ENCODE results near the gene COA5.

Gene COA5

GRCh38 chr2:98560256-98560771, 48.0 kb downstream of the COA5 start:
- Histone ChIP-seq H4K20me1 (ENCODE audit: insufficient read depth, low read length) (no peaks in the 10 kb centered on the region), H2AFZ (ENCODE audit: low read depth, low read length) (no peak overlapping the region), H3K36me3 (replicated peaks; ENCODE audit: low read depth, low read length) (peaks cover 10% of the 10 kb centered on the region), H3K4me3 (ENCODE audit: low read length) (no peak overlapping the region), H3K9ac (ENCODE audit: low read length) (no peak overlapping the region), H3K27me3 (ENCODE audit: low read depth, low read length) (no peaks in the 10 kb centered on the region), H3K79me2 (ENCODE audit: low read length) (no peaks in the 10 kb centered on the region), H3K27ac (ENCODE audit: low read length) (no peak overlapping the region), H3K4me1 (ENCODE audit: low read length) (peaks cover 15% of the 10 kb centered on the region), H3K9me3 (ENCODE audit: insufficient read depth, low read length) (no peaks in the 10 kb centered on the region), H3K4me2 (ENCODE audit: low read length) (no peak overlapping the region)
- TF ChIP-seq CTCF (IDR thresholded peaks at IDR 0.05; ENCODE audit: low read depth, low read length) (no peak), EZH2phosphoT487 (IDR thresholded peaks at IDR 0.05; ENCODE audit: low read depth) (no peak)

GRCh38 chr2:98559581-98559980, 48.7 kb downstream of the COA5 start:
- Histone ChIP-seq H3K9me3 (ENCODE audit: insufficient read depth, low read length) (no peaks in the 10 kb centered on the region), H3K4me2 (ENCODE audit: low read length) (no peak overlapping the region), H3K36me3 (replicated peaks; ENCODE audit: low read depth, low read length) (peaks cover 11% of the 10 kb centered on the region), H4K20me1 (ENCODE audit: insufficient read depth, low read length) (no peaks in the 10 kb centered on the region), H3K4me1 (ENCODE audit: low read length) (peaks cover 15% of the 10 kb centered on the region), H2AFZ (ENCODE audit: low read depth, low read length) (no peak overlapping the region), H3K27me3 (ENCODE audit: low read depth, low read length) (no peaks in the 10 kb centered on the region), H3K27ac (ENCODE audit: low read length) (no peak overlapping the region), H3K9ac (ENCODE audit: low read length) (no peak overlapping the region), H3K4me3 (ENCODE audit: low read length) (no peak overlapping the region), H3K79me2 (ENCODE audit: low read length) (no peaks in the 10 kb centered on the region)
- TF ChIP-seq CTCF (IDR thresholded peaks at IDR 0.05; ENCODE audit: low read depth, low read length), result no peak
- no peak for TF ChIP-seq EZH2phosphoT487 (IDR thresholded peaks at IDR 0.05; ENCODE audit: low read depth)

GRCh38 chr2:98558852-98559530, 49.3 kb downstream of the COA5 start:
- no peaks in the 10 kb centered on the region for H3K27me3 ChIP-seq (ENCODE audit: low read depth, low read length)
- H3K4me1 ChIP-seq (ENCODE audit: low read length), result peaks cover 15% of the 10 kb centered on the region
- H3K27ac ChIP-seq (ENCODE audit: low read length), result no peak overlapping the region
- no peak for TF ChIP-seq CTCF (IDR thresholded peaks at IDR 0.05; ENCODE audit: low read depth, low read length)
- TF ChIP-seq EZH2phosphoT487 (IDR thresholded peaks at IDR 0.05; ENCODE audit: low read depth), result no peak
- no peak overlapping the region for H3K4me3 ChIP-seq (ENCODE audit: low read length)
- no peaks in the 10 kb centered on the region for H3K9me3 ChIP-seq (ENCODE audit: insufficient read depth, low read length)
- no peak overlapping the region for H3K4me2 ChIP-seq (ENCODE audit: low read length)
- H3K79me2 ChIP-seq (ENCODE audit: low read length), result no peaks in the 10 kb centered on the region
- H4K20me1 ChIP-seq (ENCODE audit: insufficient read depth, low read length), result no peaks in the 10 kb centered on the region
- H2AFZ ChIP-seq (ENCODE audit: low read depth, low read length), result no peak overlapping the region
- no peak overlapping the region for H3K9ac ChIP-seq (ENCODE audit: low read length)
- H3K36me3 ChIP-seq (replicated peaks; ENCODE audit: low read depth, low read length), result peaks cover 14% of the 10 kb centered on the region

- H3K79me2 ChIP-seq (ENCODE audit: low read length), result no peaks in the 10 kb centered on the region
- H2AFZ ChIP-seq (ENCODE audit: low read depth, low read length), result no peak overlapping the region
- no peaks in the 10 kb centered on the region for H3K9me3 ChIP-seq (ENCODE audit: insufficient read depth, low read length)
- H3K4me2 ChIP-seq (ENCODE audit: low read length), result peak overlapping the region; percentile 65
- peak overlapping the region; percentile 23; the same call in 1 of the 2 replicates for H3K9ac ChIP-seq (ENCODE audit: low read length)
- no peaks in the 10 kb centered on the region for H4K20me1 ChIP-seq (ENCODE audit: insufficient read depth, low read length)
- peaks cover 16% of the 10 kb centered on the region for H3K4me1 ChIP-seq (ENCODE audit: low read length)
- H3K4me3 ChIP-seq (ENCODE audit: low read length), result no peak overlapping the region; the same call in 1 of the 2 replicates
- H3K36me3 ChIP-seq (replicated peaks; ENCODE audit: low read depth, low read length), result peaks cover 21% of the 10 kb centered on the region
- peak overlapping the region; percentile 43; the same call in 1 of the 2 replicates for H3K27ac ChIP-seq (ENCODE audit: low read length)
- no peak for TF ChIP-seq EZH2phosphoT487 (IDR thresholded peaks at IDR 0.05; ENCODE audit: low read depth)
- TF ChIP-seq CTCF (IDR thresholded peaks at IDR 0.05; ENCODE audit: low read depth, low read length), result no peak
- no peaks in the 10 kb centered on the region for H3K27me3 ChIP-seq (ENCODE audit: low read depth, low read length)
These were observed 51.8 kb downstream of the COA5 start for GRCh38 chr2:98556344-98557033.

All from OCI-LY3 (cell line).